HG02678 (cell line): Measurements from ENCODE around the gene RPS21.
A peak's percentile ranks its signal among the peaks of the same experiment; 100 is the strongest.

ENCODE experiments used
- ATAC-seq: cut with Tn5 transposase; IDR thresholded peaks from one replicate; pipeline ENCODE4 v1.9.1; 2021; ENCODE audit warnings: mild to moderate bottlenecking, moderate library complexity; ENCODE audit not compliant: unreplicated experiment

Gene RPS21

DNA sequence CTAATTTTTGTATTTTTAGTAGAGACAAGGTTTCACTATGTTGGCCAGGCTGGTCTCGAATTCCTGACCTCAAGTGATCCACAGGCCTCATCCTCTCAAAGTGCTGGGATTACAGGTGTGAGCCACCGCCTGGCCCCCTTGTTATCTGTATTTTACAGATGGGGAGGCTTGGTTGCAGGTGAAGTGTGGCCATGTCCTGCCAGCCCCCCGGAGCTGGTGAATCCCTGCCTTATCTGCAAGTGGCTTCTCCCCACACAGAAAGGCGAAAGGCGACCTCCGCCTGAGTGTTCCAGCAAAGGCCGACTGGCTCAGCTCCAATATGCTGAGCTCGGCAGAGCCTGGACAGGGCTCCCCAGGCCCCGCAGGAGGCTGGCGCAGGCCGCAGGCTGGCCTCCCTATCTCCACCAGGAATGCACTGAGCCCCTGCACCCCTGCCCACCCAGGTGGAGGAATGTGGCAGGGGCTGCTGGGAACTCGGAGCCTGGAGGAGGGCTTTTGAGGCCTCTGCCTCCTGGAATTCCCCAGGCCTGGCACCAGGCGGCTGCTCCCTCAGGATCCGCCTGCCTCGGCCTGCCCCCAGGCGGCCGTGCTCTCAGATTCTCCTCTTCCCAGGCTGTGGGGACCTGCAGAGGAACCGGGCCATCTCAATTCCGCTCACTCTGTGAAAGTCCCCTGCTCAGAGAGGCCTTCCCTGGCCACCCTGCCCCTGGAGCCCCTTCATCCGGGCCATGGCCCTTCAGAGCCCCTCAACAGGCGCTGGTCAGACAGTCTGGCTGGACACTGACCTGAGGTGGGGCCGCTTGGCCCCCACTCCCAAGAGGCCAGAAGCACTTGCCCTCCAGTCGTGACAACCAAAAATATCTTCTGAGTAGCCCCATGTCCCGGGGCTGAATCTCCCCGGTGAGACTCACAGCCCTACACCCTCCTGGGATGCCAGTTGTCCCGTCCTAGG, 10.5 kb upstream of the RPS21 start:
- no peak for ATAC-seq

DNA sequence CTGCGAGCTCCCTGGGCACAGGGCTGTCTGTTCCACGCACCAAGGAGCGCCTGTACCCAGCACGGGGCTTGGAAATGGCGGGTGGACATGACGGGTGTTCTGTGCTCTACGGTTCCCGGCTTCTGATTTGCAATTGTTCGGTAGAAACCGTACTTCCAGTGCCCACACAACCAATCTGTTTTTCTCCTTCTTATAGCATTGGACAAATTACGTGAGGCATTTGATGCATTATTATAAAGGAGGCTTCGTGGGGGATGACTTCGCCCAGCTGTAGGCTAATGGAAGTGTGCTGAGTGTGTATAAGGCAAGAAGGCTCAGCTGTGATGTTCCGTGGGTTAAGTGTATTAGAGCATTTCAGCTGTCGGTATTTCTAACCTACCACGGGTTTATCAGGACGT, 9.8 kb upstream of the RPS21 start:
- no peak for ATAC-seq

DNA sequence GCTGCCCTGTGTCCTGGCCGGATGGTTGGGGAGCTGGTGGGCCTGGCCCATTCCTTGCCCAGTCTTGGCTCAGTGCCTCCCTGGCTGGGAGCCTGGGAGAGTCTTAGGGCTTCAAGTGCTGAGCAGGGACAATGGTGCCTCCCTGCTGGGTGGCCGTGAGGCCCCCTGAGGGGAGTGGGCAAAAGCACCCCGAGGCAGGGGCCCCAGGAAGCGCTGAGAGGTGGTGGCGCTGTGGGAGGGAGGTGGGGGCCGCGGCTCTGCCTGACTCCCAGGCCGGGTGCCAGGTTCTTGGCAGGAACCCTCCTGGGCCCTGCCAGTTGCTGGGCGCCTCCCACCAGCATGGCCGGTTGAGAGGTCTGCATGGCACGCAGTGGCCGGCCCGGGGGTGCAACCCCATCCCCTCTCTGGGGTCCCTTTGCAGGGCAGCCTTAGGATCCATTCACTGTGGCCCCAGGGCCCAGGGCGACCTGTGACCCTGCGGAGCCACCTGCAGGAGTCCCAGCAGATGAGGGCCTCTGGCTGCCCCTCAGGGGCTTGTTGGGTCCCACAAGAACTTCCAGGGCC, 9.2 kb upstream of the RPS21 start:
- no peak for ATAC-seq

DNA sequence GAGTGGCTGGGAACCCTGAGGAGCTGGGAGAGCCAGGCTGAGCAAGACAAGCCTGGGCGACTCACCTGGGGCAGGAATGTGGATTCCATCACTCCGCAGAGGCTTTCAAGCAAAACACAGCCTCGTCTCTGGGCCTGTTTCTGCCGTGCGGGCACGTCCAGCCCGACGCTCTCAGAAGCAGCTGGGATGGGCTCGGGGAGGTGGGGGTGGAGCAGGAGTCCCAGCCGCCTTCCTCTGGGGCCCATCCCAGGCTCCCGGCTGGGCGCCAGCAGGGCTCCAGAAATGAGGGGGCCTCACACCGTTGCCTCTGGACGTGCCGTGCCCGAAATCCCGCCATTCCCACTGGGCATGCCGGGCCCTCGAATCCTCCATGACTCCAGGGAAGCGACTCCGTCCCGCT, 8.7 kb upstream of the RPS21 start:
- ATAC-seq: no peak

DNA sequence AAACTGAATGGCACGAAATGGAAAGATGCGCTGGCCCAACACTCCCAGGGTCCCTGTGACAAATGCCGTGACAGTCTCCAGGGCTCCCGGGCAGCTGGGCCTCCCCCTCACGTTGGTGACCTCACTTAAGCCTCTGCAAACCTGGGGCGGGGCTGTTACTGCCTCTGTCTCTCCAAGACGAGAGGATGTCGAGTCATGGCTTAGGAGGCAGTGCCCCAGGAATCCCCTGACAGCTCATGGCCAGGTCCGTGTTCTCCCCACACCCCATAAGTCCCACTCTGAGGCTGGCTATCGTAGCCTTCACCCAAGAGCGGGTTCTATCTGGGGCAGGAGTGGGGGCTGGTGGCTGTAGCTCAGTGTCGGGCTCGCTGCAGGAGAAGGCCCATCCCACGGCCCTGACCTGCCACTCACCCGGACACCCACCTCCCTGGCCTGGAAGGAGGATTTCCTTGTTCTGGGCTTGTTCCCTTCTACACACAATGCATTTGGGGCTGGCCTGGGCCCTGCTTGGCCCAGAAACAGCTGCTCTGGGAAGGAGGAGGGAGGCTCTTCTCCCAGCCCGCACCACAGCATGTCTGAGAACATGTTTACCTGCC, 5.6 kb upstream of the RPS21 start:
- no peak for ATAC-seq

DNA sequence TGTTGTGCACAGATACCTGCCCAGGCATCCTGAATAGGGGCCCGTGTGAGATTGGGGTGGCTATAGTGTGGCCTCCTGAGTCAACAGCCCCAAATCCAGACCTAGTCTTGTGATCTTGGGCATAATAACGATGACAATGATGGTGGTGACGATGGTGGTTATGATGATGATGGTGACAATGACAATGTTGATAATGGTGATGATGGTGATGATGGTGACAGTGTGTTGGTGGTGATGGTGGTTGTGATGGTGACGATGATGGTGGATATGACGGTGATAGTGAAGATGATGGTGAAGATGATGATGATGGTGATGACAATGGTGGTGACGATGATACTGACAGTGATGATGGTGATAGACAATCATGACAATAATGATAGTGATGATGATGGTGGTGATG, 5.1 kb upstream of the RPS21 start:
- ATAC-seq: no peak

DNA sequence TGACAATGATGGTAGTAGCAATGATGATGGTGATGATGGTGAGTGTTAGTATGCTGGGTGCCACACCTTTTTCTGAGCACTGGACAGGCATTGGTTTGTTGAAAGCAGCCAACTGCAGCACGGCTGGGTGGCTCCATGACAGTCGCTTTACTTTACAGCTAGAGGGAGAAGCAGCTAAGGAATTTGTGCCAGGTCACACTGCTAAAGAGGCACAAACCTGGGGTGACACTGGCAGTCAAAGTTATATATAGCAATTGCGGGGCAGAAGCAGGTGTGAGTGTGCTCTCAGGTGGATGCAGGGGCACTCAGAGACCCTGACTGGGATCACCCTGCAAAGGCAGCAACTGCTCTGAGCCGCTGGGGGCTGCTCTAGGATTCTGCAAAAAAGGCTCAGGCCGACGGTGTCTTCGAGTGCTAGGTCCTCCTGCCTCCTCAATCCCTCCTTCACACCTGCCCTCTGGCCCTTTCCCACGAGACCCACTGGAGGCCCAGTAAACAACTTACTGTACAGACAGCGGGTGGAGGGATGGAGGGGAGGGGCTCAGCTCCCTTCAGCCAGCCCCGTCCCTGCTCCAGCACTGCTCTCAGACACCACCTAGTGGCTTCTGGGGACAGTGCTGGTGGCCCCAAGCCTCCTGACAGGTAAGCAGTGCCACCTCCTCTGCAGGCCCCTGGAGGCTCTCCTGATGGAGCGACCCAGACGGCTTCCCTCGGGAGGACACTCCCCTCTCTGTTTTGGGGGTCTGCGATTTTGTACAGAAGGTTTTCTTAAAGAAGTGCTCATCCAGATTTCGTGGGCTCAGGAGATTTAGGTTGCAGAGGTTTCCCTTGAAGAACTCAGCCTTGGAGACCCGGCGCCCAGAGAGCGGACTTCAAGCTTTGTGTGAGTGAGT, 4.4 kb upstream of the RPS21 start:
- peak; percentile 48 for ATAC-seq

DNA sequence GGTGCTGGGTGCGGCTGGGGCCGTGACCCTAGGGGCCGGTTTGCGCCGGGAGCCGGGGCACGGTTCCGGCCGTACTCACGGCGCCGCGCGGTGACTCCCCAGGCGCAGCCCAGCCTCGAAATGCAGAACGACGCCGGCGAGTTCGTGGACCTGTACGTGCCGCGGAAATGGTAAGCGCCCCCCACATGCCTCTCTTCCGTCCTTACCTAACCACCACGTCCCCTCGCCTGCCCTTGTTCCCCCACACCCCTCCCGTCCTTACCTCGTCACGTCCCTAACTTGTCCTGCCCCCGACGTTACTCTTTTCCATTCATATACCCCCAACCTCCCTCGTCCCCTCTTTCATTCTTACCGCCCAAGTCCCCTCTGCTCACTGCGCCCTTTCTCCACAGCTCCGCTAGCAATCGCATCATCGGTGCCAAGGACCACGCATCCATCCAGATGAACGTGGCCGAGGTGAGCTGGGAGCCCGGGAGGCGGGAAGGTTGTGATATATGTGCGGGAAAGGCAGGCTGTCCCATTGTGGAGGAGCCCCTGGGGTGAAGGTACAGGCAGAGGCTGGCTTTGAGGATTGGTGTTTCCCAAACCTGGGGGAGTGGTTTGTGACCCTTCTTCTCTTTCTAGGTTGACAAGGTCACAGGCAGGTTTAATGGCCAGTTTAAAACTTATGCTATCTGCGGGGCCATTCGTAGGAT, 463 bp downstream of the RPS21 start:
- peak; percentile 21 for ATAC-seq

DNA sequence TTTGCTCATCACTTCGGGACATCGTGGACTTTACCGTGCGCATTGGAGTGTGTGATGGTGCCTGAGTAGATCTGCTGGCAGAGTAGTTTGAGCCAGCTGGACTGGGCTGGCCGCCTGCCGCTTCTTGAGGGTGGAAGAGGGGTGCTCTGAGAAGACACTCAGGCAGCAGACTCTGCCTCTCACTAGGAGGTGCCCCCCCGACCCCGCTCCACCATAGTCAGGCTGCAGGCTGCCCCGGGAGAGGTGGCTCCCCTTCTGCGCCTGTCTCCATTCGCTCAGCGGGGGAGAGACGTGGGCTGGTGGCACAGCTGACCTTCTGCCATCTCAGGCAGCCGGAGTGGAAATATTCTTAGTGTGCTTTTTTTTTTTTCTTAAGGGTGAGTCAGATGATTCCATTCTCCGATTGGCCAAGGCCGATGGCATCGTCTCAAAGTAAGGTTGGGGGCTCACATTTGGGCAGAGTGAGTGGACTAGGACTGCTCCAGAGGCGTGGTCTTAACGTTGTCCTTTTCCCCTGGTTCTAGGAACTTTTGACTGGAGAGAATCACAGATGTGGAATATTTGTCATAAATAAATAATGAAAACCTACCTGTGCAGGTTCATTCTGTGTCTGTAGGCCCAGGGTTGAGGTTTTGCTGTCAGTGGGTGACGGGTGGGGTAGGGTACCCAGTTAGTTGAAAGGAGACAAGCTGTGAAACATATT, 1.2 kb downstream of the RPS21 start:
- no peak for ATAC-seq

DNA sequence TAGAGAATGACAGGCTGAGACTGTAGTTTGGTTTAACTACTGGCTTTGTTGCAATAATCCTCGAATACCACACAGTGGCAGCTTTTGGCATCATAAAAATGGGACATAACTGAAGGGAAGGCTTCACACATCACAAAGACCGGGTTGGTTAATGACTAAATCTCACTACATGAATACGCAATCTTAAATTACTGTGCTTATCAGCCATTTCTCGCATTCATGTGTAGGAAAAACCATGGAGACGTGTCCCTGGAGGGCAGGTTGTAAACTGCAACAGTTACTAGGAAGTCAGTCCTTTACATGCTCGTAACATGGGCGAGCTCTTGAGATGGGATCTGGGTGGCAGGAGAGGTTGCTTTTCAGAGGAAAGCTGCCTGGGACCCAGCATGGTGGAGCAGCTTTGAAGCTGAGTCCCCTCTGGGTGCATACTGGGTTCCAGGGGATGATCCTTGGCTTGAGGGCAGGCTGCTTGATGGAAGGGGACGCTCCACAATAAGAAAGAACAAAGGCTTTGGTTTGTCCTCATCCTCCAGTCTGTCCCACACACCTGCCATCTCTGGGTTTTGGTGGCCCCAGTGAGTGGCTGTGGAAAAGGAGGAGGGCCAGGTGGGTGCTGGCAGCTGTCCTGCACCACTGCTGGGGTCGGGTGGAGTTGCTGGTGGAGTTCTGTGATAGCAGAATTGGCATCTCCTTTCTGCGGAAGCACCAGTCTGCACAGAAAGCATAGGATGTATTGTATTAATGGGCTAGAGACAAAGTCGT, 2.1 kb downstream of the RPS21 start:
- no peak for ATAC-seq

DNA sequence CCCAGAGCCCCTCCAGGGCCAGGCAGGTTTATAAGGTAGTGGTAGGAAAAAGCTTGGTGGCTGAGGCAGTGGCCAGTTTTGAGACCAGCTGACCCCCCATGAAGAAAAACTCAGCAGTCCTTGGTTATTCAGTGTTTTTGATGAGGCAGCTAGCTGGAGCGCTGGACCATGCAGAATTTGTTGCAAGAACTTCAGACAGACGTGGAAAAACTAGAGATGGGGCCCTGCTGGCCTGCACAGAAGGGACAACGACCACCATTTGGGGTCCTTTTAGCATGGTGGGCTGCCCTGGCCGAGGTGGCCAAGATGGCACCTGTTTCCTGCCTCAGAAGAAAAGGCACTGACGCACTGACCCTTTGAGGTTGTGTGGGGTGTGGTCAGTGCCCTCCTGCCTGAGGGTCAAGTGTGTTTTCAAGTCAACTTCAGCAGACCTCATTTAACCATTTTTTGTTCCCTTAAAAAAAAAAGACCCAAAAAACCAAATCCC, 2.7 kb downstream of the RPS21 start:
- no peak for ATAC-seq

DNA sequence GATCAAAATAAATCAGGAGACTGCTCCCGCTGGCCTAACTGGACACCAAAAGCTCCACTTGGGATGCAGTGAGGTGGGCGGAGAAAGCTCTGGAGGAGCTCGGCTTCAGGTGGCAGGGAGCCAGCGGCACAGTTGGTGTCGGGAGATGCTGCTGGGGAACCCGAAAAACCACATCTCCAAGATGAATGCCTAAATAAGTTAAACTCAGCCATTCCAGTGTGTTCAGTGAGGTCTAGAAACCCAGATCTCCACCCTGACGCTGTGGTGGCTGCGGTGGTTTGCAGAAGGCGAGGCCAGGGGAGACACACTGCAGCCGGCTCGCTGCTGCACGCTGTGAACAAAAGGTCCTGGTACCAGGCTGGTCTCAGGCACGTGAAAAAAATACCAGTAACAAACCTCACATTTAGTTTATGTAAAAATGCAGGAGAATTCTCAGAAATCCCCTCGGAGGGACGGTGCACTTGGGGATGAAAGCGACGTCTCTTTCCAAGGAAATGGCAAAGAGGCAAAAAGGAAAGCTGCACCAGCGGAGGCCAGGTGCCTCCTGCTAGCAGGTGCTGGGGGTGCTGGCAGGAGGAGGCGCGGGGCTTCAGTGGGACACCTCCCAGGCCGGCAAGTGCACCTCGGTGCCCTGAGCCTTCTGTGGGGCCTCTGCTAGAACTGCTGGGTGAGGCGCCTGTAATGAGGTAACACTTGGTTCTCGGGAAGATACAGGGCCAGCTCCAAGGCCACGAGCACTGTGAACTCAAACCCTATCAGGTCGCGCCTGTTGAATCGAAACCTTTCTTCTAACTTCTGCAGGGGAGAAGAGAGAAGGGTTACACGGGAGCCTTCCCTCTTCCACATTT, 3.6 kb downstream of the RPS21 start:
- no peak for ATAC-seq

DNA sequence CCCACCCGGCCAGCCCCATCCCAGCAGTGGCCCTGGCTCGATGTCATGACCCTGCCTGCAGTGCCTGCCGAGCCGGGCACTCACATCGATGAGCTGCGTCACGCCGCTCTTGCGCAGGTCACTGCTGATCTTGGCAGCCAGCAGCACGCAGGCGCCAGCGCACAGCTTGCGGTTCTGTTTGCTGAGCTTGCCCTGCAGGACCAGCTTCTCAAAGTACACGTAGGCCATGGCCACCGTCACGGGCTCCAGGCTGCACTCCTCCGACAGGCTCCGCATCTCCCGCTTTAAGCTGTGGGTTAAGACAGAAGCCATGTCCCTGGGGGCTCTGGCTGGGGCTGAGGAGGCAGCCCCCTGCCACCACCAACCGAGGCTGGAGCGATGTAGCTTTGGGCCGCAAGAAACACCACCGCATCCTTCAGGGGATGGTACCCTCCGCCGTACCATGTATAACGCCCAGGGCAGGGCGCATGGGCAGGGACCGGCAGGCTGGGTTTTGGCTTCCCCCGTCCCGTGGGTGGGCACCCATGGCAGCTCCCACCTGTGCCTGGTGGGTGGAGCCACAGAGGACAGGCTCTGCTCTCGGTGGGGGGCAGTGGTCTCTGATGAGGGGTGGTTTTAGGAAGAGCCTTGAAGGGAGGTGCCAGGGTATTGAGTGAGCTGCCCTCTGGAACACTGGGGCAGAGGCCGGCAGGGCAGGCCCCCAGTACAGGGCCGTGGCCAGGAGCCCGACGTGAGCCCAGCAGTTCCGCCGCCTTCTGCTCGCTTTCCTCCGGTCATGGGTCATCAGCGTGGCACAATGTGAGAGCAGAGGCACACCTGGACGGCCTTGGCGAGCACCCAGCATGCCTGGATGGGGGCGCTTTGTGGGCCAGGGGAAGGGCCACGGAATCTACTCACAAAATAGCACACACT, 4.5 kb downstream of the RPS21 start:
- no peak for ATAC-seq

DNA sequence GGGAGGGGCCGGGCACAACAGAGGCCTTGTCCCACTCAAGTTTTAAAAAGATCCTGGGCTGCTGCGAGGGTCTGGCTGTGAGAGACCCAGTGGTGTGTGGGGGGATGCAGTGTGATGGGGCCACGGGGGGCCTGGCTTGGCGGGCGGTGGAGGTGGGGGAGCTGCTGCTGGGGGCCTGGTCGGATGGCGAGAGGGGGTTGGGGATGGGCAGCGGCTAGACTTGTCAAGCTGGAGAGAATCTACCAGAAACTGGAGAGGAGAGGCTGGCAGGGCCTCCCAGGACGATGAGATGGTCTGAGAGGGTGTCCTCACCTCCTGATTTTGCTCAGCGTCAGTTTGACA, 5.1 kb downstream of the RPS21 start:
- ATAC-seq: no peak

DNA sequence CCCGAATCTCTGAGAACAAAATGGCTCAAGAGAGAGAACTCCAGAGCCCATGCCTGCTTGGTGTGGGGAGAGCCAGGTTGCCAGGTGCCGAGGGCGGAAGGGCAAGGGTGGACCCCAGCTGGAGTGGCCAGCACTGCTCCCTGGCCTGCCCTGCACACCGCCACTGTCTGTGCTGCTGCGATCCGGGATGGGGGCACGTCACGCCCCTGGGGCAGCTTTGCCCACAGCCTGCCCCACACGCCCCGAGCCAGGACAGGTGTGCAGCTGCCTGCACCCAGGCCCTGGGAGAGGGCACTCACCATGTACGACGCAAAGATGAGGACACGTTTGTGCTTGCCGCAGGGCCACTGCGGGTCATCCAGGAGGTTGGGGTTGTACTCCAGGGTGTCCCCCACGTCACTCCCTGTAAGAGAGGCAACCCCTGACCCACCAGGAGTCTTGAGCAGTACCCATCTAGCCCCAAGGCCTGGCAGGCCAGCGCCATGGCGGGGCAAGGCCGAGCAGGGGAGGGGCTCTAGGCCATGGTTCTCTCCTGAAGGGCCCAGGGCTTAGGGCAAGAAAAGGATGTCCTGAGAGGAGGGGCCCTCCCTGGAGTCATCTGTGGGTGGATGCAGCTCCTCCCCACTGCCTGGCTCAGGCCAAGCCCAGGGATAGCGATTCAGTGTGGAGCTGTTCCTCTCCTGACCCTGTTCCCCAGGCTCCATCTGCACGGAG, 5.9 kb downstream of the RPS21 start:
- ATAC-seq: no peak

DNA sequence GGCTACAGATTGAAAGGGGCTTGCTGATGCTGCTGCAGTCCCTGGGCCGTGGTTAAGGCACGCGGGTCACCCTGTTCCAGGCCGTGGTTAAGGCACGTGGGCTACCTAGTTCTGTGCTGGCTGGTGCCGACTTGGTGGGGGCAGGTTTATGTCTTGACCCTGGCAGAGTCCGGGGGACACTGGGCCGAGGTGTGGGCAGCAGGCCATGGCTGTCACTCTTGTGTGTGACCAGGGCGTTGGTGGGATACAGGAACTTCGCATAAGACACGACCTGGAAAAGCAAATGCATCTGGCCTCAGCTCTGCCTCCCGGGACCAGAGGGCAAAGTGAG, 6.4 kb downstream of the RPS21 start:
- ATAC-seq: no peak

DNA sequence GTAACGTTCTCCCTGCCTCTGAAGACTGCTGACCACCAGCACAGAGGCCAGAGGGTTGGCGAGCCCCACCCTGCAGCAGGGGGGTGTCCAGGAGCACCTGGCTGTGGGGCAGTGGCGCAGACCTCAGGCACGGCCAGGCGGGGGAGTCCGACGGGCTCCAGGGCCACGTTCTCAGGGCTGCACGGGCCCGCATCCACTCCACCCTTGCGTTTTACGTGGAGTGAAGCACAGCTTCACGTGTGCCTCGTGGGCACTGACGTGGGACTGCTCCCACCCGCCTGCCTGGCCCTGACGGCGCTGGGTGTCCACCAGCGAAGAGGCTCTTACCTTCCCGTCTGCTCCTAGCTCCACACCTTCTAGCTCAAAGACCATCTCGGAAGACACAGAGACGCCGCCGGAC, 6.9 kb downstream of the RPS21 start:
- no peak for ATAC-seq
